Pancreas (tissue), 10 donors: ENCODE data around the gene COQ8B. TPM values are rescaled to one million over a fixed set of nuclear protein-coding genes. Genes with fewer than 3 reads are reported as not detected.

Source experiments
- ATAC-seq, 4 donors: fragments of 200-7000 bp; cut with Tn5 transposase; one replicate each; pipeline versions ENCODE4 v1.8.0 to v1.9.1; 2020; ENCODE audit warnings: mild to moderate bottlenecking in 4 of 4, moderate library complexity in 4 of 4
- DNase-seq, 6 donors: peaks; one replicate each; pipeline ENCODE4 v3.0.0-alpha.2; 2020
- FAIRE-seq: peaks from 2 replicates; lab custom pipeline; 2012; peaks lifted over from hg19 to GRCh38; lab: Jason Lieb, UNC
- H3K27ac ChIP-seq, 4 donors: fragments of 200-600 bp; sonication (generic); 1 replicate in 3 of 4; 2 replicates in 1 of 4; pipeline versions ENCODE4 v1.5.0 to v1.8.0; 2020
- H3K27me3 ChIP-seq, 4 donors: fragments of 200-600 bp; one replicate each; pipeline ENCODE4 v1.8.0; 2021
- H3K36me3 ChIP-seq, 3 donors: fragments of 200-600 bp; sonication (generic) in 1 of 3; one replicate each; pipeline versions ENCODE4 v1.5.0 to v1.8.0; 2020 to 2021
- H3K4me1 ChIP-seq, 3 donors: fragments of 200-600 bp; one replicate each; pipeline ENCODE4 v1.8.0; 2021
- H3K4me3 ChIP-seq, 4 donors: fragments of 200-600 bp; sonication (generic) in 2 of 4; one replicate each; pipeline versions ENCODE4 v1.5.0 to v1.8.0; 2020 to 2021
- H3K9me3 ChIP-seq, 4 donors: fragments of 200-600 bp; one replicate each; pipeline ENCODE4 v1.8.0; 2021
- WGBS, 2 donors: extraction: QIAGEN DNeasy Blood & Tissue Kit; methylation state at CpG; one replicate each; pipeline ENCODE4 v1.1.7; 2013; 5-methylcytosine and 5-hydroxymethylcytosine counted together
- intact Hi-C, 3 donors: fragments of 100-400 bp; cut with DNase I; formaldehyde crosslinking; loops; one replicate each; pipeline versions ENCODE4 v1.11.1 to v1.14.2; 2022
- polyA plus RNA-seq, 2 donors: library from polyadenylated mRNA; stranded (reverse); fragments of 200-250 nt; gene quantifications; one replicate each; pipeline ENCODE4 v1.2.3, GENCODE V29; 2013
- total RNA-seq, 6 donors: library from RNA; stranded (reverse); fragmentation: NEBNext Ultra II Directional in 4 of 6; extraction: Animal tissue kit (Norgen Biotek cat#: 25700) in 4 of 6; gene quantifications; one replicate each; pipeline versions ENCODE4 v1.2.1 to v1.2.4, GENCODE V29; 2021 to 2023
- TF ChIP-seq, protein P1 (sequence below), 4 donors: fragments of 200-600 bp; sonication (generic) in 3 of 4; IDR thresholded peaks; one replicate each; pipeline versions ENCODE4 v1.5.0 to v1.8.0; 2021; ENCODE audit warnings: antibody characterized with exemption in 4 of 4
- donor health status: healthy with polysubstance abuse.
- donor health status: DM: no; HTN: no; CAD: no; lungs with moderate emphysema.
- donor health status: DM: no; HTN: no; CAD: no.
- donor health status: control.
- donor health status: control.
- donor health status: Bipolar disorder and iron deficiency.
- donor health status: DM: yes; HTN: yes; CAD: no.
- donor health status: DM: no; HTN: no; CAD: no.
- donor health status: DM: no; HTN: no; CAD: no.
- donor health status: DM: yes; HTN: yes; CAD: no.

COQ8B gene
- total and polyA plus RNA-seq, 8 donors: 12.7 to 44.2 (median 18.0) TPM

DNA sequence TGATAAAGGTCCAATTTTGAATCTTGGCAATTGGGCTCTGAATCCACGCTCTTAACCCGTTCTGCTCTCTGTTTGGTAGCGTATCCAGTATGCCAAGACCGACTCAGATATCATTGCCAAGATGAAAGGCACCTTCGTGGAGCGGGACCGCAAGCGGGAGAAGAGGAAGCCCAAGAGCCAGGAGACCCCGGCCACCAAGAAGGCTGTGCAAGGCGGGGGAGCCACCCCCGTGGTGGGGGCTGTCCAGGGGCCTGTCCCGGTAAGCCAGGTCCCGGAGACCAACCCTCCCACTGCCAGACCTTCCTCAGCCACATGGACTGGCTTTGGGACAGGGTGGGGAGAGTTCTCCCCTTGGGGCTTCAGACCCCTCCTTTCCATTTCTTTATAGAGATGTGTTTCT, 42.7 kb upstream of the COQ8B start:
- Histone ChIP-seq H3K4me1 (peaks cover 0 to 16% (median 7%) of the 10 kb centered on the region in 3 donors), H3K4me3 (no peak overlapping the region), H3K27me3 (no peaks in the 10 kb centered on the region), H3K9me3 (no peaks in the 10 kb centered on the region), H3K27ac (no peak overlapping the region), H3K36me3 (peaks cover 16 to 75% (median 44%) of the 10 kb centered on the region in 3 donors)
- TF ChIP-seq, protein P1, sequence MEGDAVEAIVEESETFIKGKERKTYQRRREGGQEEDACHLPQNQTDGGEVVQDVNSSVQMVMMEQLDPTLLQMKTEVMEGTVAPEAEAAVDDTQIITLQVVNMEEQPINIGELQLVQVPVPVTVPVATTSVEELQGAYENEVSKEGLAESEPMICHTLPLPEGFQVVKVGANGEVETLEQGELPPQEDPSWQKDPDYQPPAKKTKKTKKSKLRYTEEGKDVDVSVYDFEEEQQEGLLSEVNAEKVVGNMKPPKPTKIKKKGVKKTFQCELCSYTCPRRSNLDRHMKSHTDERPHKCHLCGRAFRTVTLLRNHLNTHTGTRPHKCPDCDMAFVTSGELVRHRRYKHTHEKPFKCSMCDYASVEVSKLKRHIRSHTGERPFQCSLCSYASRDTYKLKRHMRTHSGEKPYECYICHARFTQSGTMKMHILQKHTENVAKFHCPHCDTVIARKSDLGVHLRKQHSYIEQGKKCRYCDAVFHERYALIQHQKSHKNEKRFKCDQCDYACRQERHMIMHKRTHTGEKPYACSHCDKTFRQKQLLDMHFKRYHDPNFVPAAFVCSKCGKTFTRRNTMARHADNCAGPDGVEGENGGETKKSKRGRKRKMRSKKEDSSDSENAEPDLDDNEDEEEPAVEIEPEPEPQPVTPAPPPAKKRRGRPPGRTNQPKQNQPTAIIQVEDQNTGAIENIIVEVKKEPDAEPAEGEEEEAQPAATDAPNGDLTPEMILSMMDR (IDR thresholded peaks at IDR 0.05): no peak
- ATAC-seq (no peak), DNase-seq (peak in 1 of 6 donors; percentile 61), FAIRE-seq (no peak)
- intact Hi-C loops: no loop called here
- WGBS, 2 donors: 92 to 95% methylated on average over 13 of the region's 13 CpGs

DNA sequence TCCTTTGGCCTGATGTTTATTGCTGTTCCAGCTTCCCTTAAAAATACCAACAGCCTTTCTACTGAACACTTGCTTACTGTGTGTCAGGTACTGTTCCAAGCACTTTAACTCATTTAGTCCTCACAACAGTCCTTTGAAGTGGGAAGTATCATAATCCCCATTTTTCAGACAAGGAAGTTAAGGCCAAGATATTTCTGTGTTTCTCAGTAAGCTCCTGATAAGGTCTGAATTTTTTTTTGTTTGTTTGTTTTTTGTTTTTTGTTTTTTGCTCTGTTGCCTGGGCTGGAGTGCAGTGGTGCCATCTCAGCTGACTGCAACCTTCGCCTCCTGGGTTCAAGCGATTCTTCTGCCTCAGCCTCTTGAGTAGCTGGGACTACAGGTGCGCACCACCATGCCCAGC, 41.8 kb upstream of the COQ8B start:
- Histone ChIP-seq H3K27me3 (no peaks in the 10 kb centered on the region), H3K27ac (no peak overlapping the region), H3K4me3 (no peak overlapping the region), H3K9me3 (no peaks in the 10 kb centered on the region), H3K36me3 (peaks cover 15 to 66% (median 36%) of the 10 kb centered on the region in 3 donors), H3K4me1 (peaks cover 0 to 25% (median 7%) of the 10 kb centered on the region in 3 donors)
- FAIRE-seq (no peak), ATAC-seq (no peak), DNase-seq (no peak)
- intact Hi-C loops: no loop called here
- WGBS, 2 donors: 96 to 97% methylated on average over 3 of the region's 3 CpGs
- TF ChIP-seq, protein P1 (IDR thresholded peaks at IDR 0.05): no peak

DNA sequence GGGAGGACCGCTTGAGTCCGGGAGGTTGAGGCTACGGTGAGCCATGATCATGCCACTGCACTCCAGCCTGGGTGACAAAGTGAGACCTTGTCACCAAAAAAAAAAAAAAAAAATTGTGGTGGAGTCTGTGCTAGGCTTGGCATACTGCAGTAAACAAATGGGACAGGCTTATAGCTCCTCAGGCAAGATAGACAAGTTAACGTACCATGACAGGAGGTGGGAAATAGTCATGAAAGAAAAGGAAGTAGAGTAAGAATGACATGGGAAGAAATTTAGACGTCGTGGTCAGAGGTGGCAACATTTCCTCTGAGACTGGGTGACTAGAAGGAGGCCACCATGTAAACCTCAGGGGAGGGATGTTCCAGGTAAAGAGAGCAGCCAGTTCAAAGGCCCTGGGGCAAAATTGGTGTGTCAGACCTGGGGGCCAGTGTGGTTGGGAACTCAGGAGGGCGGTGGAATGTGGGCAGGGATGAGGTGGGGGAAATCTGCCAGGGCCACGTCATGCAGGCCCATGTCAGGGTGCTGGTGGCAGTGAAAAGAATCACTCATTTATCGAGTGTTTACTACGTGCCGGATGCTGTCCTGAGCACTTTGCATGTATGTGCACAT, 39.9 kb upstream of the COQ8B start:
- WGBS, 2 donors: 77 to 88% methylated on average over 10 to 11 of the region's 11 CpGs
- H3K4me1 ChIP-seq: peaks cover 0 to 34% (median 7%) of the 10 kb centered on the region in 3 donors
- DNase-seq (no peak), ATAC-seq (no peak), FAIRE-seq (no peak)
- peaks cover 4 to 47% (median 18%) of the 10 kb centered on the region in 3 donors for H3K36me3 ChIP-seq
- TF ChIP-seq, protein P1 (IDR thresholded peaks at IDR 0.05): no peak
- H3K9me3 ChIP-seq: no peaks in the 10 kb centered on the region
- H3K4me3 ChIP-seq: no peak overlapping the region
- no peak overlapping the region for H3K27ac ChIP-seq
- H3K27me3 ChIP-seq: no peaks in the 10 kb centered on the region
- intact Hi-C loops: no loop called here

DNA sequence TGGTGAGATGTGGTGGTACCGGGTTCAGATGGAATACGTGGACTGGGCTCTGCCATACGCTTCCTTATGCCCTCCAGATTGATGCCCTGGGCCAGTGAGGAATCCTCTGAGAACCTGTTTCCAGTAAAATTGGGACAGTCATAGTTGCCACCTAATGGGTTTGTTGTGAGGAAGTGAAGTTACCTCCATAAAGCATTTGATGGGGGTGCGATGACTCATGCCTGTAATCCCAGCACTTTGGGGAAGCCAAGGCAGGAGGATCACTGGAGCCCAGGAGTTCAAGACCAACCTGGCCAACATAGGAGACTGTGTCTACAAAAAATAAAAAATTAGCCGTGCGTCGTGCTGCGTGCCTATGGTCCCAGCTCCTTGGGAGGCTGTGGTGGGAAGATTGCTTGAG, 39.1 kb upstream of the COQ8B start:
- H3K27me3 ChIP-seq: no peaks in the 10 kb centered on the region
- TF ChIP-seq, protein P1 (IDR thresholded peaks at IDR 0.05): no peak
- DNase-seq (no peak), FAIRE-seq (no peak), ATAC-seq (no peak)
- H3K36me3 ChIP-seq: peaks cover 4 to 42% (median 17%) of the 10 kb centered on the region in 3 donors
- H3K27ac ChIP-seq: no peak overlapping the region
- peaks cover 0 to 34% (median 7%) of the 10 kb centered on the region in 3 donors for H3K4me1 ChIP-seq
- no peaks in the 10 kb centered on the region for H3K9me3 ChIP-seq
- 98 to 99% methylated on average over 8 of the region's 8 CpGs for WGBS, 2 donors
- no peak overlapping the region for H3K4me3 ChIP-seq
- intact Hi-C loops: no loop called here

DNA sequence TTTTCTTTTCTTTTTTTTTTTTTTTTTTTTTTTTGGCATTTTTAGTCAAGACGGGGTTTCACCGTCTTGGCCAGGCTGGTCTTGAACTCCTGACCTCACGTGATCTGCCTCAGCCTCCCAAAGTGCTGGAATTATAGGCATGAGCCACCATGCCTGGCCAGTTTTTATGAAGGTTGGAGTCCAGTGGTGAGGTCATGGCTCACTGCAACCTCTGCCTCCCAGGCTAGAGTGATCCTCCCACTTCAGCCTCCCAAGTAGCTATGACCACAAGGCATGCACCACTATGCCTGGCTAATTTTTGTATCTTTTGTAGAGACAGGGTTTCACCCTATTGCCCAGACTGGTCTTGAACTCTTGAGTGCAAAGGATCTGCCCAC, 38.5 kb upstream of the COQ8B start:
- TF ChIP-seq, protein P1 (IDR thresholded peaks at IDR 0.05): no peak
- no peaks in the 10 kb centered on the region for H3K9me3 ChIP-seq
- DNase-seq (no peak), FAIRE-seq (no peak), ATAC-seq (no peak)
- WGBS, 2 donors: 88 to 90% methylated on average over 3 of the region's 3 CpGs
- no peak overlapping the region for H3K27ac ChIP-seq
- no peaks in the 10 kb centered on the region for H3K27me3 ChIP-seq
- intact Hi-C loops: no loop called here
- H3K4me3 ChIP-seq: peak overlapping the region in 1 of 4 donors; percentile 28
- peaks cover 4 to 36% (median 11%) of the 10 kb centered on the region in 3 donors for H3K36me3 ChIP-seq
- peaks cover 0 to 34% (median 7%) of the 10 kb centered on the region in 3 donors for H3K4me1 ChIP-seq
